Coronary artery (tissue), 2 donors: ENCODE data around the gene RABGGTA.

ENCODE experiments used
- DNase-seq: peaks from one replicate; pipeline ENCODE4 v3.0.0-alpha.2; 2017; ENCODE audit warnings: low spot score
- H3K27ac ChIP-seq, 2 donors: fragments of 200-600 bp; sonication (generic); one replicate each; pipeline ENCODE4 v1.5.1; 2016 to 2019
- H3K4me3 ChIP-seq: fragments of 200-600 bp; sonication (generic); 2 replicates; pipeline ENCODE4 v1.5.1; 2016; ENCODE audit warnings: mild to moderate bottlenecking, moderate library complexity
- CTCF ChIP-seq: fragments of 200-600 bp; sonication (generic); IDR thresholded peaks from one replicate; pipeline ENCODE4 v1.5.1; 2019; ENCODE audit warnings: antibody characterized with exemption

Gene RABGGTA

GRCh38 chr14:24270537-24271133 lies 762 bp downstream of the RABGGTA start:
- Histone ChIP-seq H3K4me3 (peak overlapping the region; percentile 94), H3K27ac (peak overlapping the region; percentile 93 to 99)
- no peak for TF ChIP-seq CTCF
- DNase-seq = no peak

GRCh38 chr14:24269910-24270536 lies 1.4 kb downstream of the RABGGTA start:
- no peak for DNase-seq
- Histone ChIP-seq H3K27ac (no peak overlapping the region), H3K4me3 (no peak overlapping the region)
- TF ChIP-seq CTCF = no peak

GRCh38 chr14:24269368-24269767 lies 2.0 kb downstream of the RABGGTA start:
- Histone ChIP-seq H3K27ac (no peak overlapping the region), H3K4me3 (no peak overlapping the region)
- DNase-seq = no peak
- TF ChIP-seq CTCF = no peak

- DNase-seq = no peak
- no peak for TF ChIP-seq CTCF
- Histone ChIP-seq H3K4me3 (no peak overlapping the region), H3K27ac (no peak overlapping the region)
Measured at GRCh38 chr14:24268225-24268624, 3.2 kb downstream of the RABGGTA start.

GRCh38 chr14:24267516-24267915 lies 3.9 kb downstream of the RABGGTA start:
- no peak for TF ChIP-seq CTCF
- H3K27ac ChIP-seq = no peak overlapping the region
- H3K4me3 ChIP-seq = no peak overlapping the region
- no peak for DNase-seq

GRCh38 chr14:24266344-24267244 lies 4.8 kb downstream of the RABGGTA start:
- Histone ChIP-seq H3K4me3 (no peak overlapping the region), H3K27ac (no peak overlapping the region)
- no peak for DNase-seq
- no peak for TF ChIP-seq CTCF
